MCF 10A (cell line): ENCODE measurements around the gene SH3BP1. TPM values are rescaled to one million over a fixed set of nuclear protein-coding genes. Genes with fewer than 3 reads are reported as not detected.

Experiments
- BruUV-seq: library from RNA; stranded (reverse); fragments of 400-500 nt; replicated peaks from 2 replicates; lab custom pipeline; 2021; lab: Mats Ljungman, UMichigan
- CTCF ChIA-PET: fragments of 300-600 bp; sonication (Branson Sonifier 250); formaldehyde crosslinking; extraction: SDS; loops from one replicate; lab custom pipeline; 2021; ENCODE audit warnings: antibody characterized with exemption, inconsistent platforms; lab: Yijun Ruan, JAX
- POLR2A ChIA-PET: fragments of 300-600, 350-650 bp; sonication (Branson Sonifier 250); formaldehyde crosslinking; extraction: SDS; loops from one replicate; lab custom pipeline; 2020; ENCODE audit warnings: antibody characterized with exemption, inconsistent platforms; lab: Yijun Ruan, JAX
- DNase-seq: peaks from one replicate; pipeline ENCODE4 v3.0.0-alpha.2; 2018; ENCODE audit not compliant: unreplicated experiment
- H3K27ac Mint-ChIP-seq: one replicate; pipeline ENCODE4 v1.8.0; 2022; ENCODE audit warnings: mild to moderate bottlenecking, low read depth, mixed read lengths; ENCODE audit not compliant: unreplicated experiment
- H3K27me3 Mint-ChIP-seq: one replicate; pipeline ENCODE4 v1.8.0; 2022; ENCODE audit warnings: mixed read lengths; ENCODE audit not compliant: insufficient read depth, unreplicated experiment
- H3K36me3 Mint-ChIP-seq: one replicate; pipeline ENCODE4 v1.8.0; 2022; ENCODE audit warnings: mild to moderate bottlenecking, moderate library complexity, mixed read lengths; ENCODE audit not compliant: insufficient read depth, unreplicated experiment
- H3K4me1 Mint-ChIP-seq: one replicate; pipeline ENCODE4 v1.8.0; 2022; ENCODE audit warnings: mixed read lengths; ENCODE audit not compliant: insufficient read depth, unreplicated experiment
- H3K4me3 Mint-ChIP-seq: one replicate; pipeline ENCODE4 v1.8.0; 2022; ENCODE audit warnings: mild to moderate bottlenecking, moderate library complexity, mixed read lengths; ENCODE audit not compliant: unreplicated experiment
- H3K9me3 Mint-ChIP-seq: one replicate; pipeline ENCODE4 v1.8.0; 2022; ENCODE audit warnings: mixed read lengths; ENCODE audit not compliant: unreplicated experiment
- intact Hi-C: fragments of 100-400 bp; cut with micrococcal nuclease; formaldehyde crosslinking; loops from 2 replicates; pipeline ENCODE4 v1.14.1; 2022
- total RNA-seq: library from RNA; stranded (reverse); gene quantifications from 2 replicates; pipeline ENCODE4 v1.2.3, GENCODE V29; 2022
- TF ChIP-seq, protein P1 (sequence below): fragments of 200-600 bp; IDR thresholded peaks from one replicate; pipeline ENCODE4 v1.8.0; 2022; ENCODE audit warnings: antibody characterized with exemption, mild to moderate bottlenecking; ENCODE audit not compliant: unreplicated experiment

The SH3BP1 gene
- total RNA-seq, 1 experiment from 2014 or later = 1.5 TPM

- Mint-ChIP-seq H3K27ac (no peak overlapping the region), H3K9me3 (no peaks in the 10 kb centered on the region), H3K4me1 (peaks cover 10% of the 10 kb centered on the region), H3K27me3 (no peaks in the 10 kb centered on the region), H3K36me3 (peaks cover 31% of the 10 kb centered on the region), H3K4me3 (no peak overlapping the region)
- intact Hi-C loops = no loop called here
- DNase-seq = no peak
- BruUV-seq = no TSS peak
- POLR2A ChIA-PET = interaction anchor here (0.5 to 1.5 kb wide), 4 partner anchors 11 to 208 kb away, joined by 3 to 7 read pairs (median 4); partner anchors contain the start of gene LGALS1
- CTCF ChIA-PET = interaction anchor here (0.6 to 4.8 kb wide), 4 partner anchors 21 to 82 kb away, joined by 3 to 32 read pairs (median 3); no protein-coding TSS in a partner anchor
- TF ChIP-seq, protein P1, sequence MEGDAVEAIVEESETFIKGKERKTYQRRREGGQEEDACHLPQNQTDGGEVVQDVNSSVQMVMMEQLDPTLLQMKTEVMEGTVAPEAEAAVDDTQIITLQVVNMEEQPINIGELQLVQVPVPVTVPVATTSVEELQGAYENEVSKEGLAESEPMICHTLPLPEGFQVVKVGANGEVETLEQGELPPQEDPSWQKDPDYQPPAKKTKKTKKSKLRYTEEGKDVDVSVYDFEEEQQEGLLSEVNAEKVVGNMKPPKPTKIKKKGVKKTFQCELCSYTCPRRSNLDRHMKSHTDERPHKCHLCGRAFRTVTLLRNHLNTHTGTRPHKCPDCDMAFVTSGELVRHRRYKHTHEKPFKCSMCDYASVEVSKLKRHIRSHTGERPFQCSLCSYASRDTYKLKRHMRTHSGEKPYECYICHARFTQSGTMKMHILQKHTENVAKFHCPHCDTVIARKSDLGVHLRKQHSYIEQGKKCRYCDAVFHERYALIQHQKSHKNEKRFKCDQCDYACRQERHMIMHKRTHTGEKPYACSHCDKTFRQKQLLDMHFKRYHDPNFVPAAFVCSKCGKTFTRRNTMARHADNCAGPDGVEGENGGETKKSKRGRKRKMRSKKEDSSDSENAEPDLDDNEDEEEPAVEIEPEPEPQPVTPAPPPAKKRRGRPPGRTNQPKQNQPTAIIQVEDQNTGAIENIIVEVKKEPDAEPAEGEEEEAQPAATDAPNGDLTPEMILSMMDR = no peak
Observed at GRCh38 chr22:37664249-37665101, 25.0 kb downstream of the SH3BP1 start.

GRCh38 chr22:37665487-37665886 is 26.0 kb downstream of the SH3BP1 start:
- ChIA-PET POLR2A (no interaction called here), CTCF (interaction anchor here (4.8 kb wide), 1 partner anchor 22 kb away, joined by 32 read pairs; no protein-coding TSS in a partner anchor)
- H3K27me3 Mint-ChIP-seq = no peaks in the 10 kb centered on the region
- H3K4me1 Mint-ChIP-seq = peaks cover 3% of the 10 kb centered on the region
- H3K36me3 Mint-ChIP-seq = peaks cover 31% of the 10 kb centered on the region
- intact Hi-C loops = no loop called here
- no peak overlapping the region for H3K27ac Mint-ChIP-seq
- no peak for DNase-seq
- TF ChIP-seq, protein P1 = no peak
- H3K4me3 Mint-ChIP-seq = no peak overlapping the region
- H3K9me3 Mint-ChIP-seq = no peaks in the 10 kb centered on the region
- no TSS peak for BruUV-seq

DNA sequence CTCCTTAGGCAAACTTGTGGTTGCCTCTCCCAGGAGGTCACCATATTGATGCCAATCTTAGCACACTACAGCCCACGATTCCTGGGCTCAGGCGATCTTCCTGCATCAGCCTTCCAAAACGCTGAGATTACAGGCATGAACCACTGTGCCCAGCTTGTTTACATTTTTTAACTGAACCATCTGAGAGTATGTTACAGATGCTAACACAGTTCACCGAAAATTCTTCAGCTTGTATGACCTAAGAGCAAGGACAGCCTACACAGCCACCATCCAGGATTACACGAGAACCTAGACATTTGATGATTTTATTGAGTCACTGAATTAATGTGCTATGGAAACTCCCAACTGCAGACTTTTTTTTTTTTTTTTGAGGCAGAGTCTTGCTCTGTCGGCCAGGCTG is 30.1 kb downstream of the SH3BP1 start:
- H3K4me3 Mint-ChIP-seq = no peak overlapping the region
- H3K27ac Mint-ChIP-seq = no peak overlapping the region
- intact Hi-C loops = no loop called here
- no peak for DNase-seq
- no peaks in the 10 kb centered on the region for H3K9me3 Mint-ChIP-seq
- ChIA-PET CTCF (interaction anchor here (0.7 to 1.0 kb wide), 3 partner anchors 11 to 41 kb away, joined by 3 to 4 read pairs (median 3); partner anchors contain the start of gene PDXP), POLR2A (interaction anchor here (0.9 kb wide), 1 partner anchor 11 kb away, joined by 3 read pairs; the partner anchor contains the start of gene PDXP)
- peaks cover 15% of the 10 kb centered on the region for H3K36me3 Mint-ChIP-seq
- H3K4me1 Mint-ChIP-seq = peaks cover 5% of the 10 kb centered on the region
- no TSS peak for BruUV-seq
- H3K27me3 Mint-ChIP-seq = no peaks in the 10 kb centered on the region
- TF ChIP-seq, protein P1 = no peak

- CTCF ChIA-PET = interaction anchor here (0.6 to 2.0 kb wide), 6 partner anchors 8 to 1350 kb away, joined by 3 to 10 read pairs (median 4); no protein-coding TSS in a partner anchor
- Mint-ChIP-seq H3K9me3 (no peaks in the 10 kb centered on the region), H3K27ac (no peak overlapping the region), H3K36me3 (peaks cover 16% of the 10 kb centered on the region), H3K4me3 (no peak overlapping the region), H3K4me1 (peaks cover 16% of the 10 kb centered on the region), H3K27me3 (no peaks in the 10 kb centered on the region)
- TF ChIP-seq, protein P1 = no peak
- BruUV-seq = no TSS peak
- intact Hi-C loops = no loop called here
- POLR2A ChIA-PET = no interaction called here
- no peak for DNase-seq
Observed at GRCh38 chr22:37672206-37672919, 32.9 kb downstream of the SH3BP1 start.
